ENCODE data around the gene NELL1. TPM values are rescaled to one million over a fixed set of nuclear protein-coding genes. Genes with fewer than 3 reads are reported as not detected.

Gene NELL1
- total RNA-seq, 1 experiment from 2014 or later: not detected

- Mint-ChIP-seq H3K27ac (ENCODE audit: unreplicated experiment) (no peak overlapping the region), H3K4me3 (ENCODE audit: unreplicated experiment) (no peak overlapping the region), H3K27me3 (ENCODE audit: insufficient read depth, unreplicated experiment) (peaks cover 7% of the 10 kb centered on the region), H3K9me3 (ENCODE audit: unreplicated experiment) (no peaks in the 10 kb centered on the region), H3K4me1 (ENCODE audit: low read depth, unreplicated experiment) (no peaks in the 10 kb centered on the region), H3K36me3 (ENCODE audit: insufficient read depth, unreplicated experiment) (no peaks in the 10 kb centered on the region)
- intact Hi-C loops (cut with micrococcal nuclease; ENCODE audit: unreplicated experiment): loop anchor here (1.0 kb wide), 1 partner anchor 225 kb away; no protein-coding TSS in a partner anchor
- Histone ChIP-seq H3K27me3 (replicated peaks; ENCODE audit: control insufficient read depth, insufficient read depth, low read length) (no peaks in the 10 kb centered on the region), H3K4me1 (no peaks in the 10 kb centered on the region), H3K4me3 (ENCODE audit: low read depth, low read length) (no peak overlapping the region), H3K9me3 (no peaks in the 10 kb centered on the region), H3K36me3 (ENCODE audit: control insufficient read depth, insufficient read depth, low read length) (no peaks in the 10 kb centered on the region)
- TF ChIP-seq CTCF (IDR thresholded peaks at IDR 0.05; ENCODE audit: insufficient read depth in 1 of 2, low read depth in 1 of 2, low read length in 1 of 2, severe bottlenecking in 1 of 2, unreplicated experiment in 1 of 2): peak; percentile 61 to 68
- DNase-seq: peak; percentile 55 to 63
- ChIA-PET POLR2A (no interaction called here), CTCF (no interaction called here)
- BruUV-seq (replicated peaks): no TSS peak
Measured at GRCh38 chr11:20873054-20873453, 203.7 kb downstream of the NELL1 start.

GRCh38 chr11:20874358-20874757 is 205.0 kb downstream of the NELL1 start:
- Histone ChIP-seq H3K9me3 (no peaks in the 10 kb centered on the region), H3K4me3 (ENCODE audit: low read depth, low read length) (no peak overlapping the region), H3K36me3 (ENCODE audit: control insufficient read depth, insufficient read depth, low read length) (no peaks in the 10 kb centered on the region), H3K27me3 (replicated peaks; ENCODE audit: control insufficient read depth, insufficient read depth, low read length) (no peaks in the 10 kb centered on the region; the same call in 1 of the 2 replicates), H3K4me1 (no peaks in the 10 kb centered on the region)
- no peak for DNase-seq
- POLR2A ChIA-PET: no interaction called here
- Mint-ChIP-seq H3K36me3 (ENCODE audit: insufficient read depth, unreplicated experiment) (no peaks in the 10 kb centered on the region), H3K4me1 (ENCODE audit: low read depth, unreplicated experiment) (no peaks in the 10 kb centered on the region), H3K27ac (ENCODE audit: unreplicated experiment) (no peak overlapping the region), H3K9me3 (ENCODE audit: unreplicated experiment) (no peaks in the 10 kb centered on the region), H3K4me3 (ENCODE audit: unreplicated experiment) (no peak overlapping the region), H3K27me3 (ENCODE audit: insufficient read depth, unreplicated experiment) (peaks cover 15% of the 10 kb centered on the region)
- intact Hi-C loops (cut with micrococcal nuclease; ENCODE audit: unreplicated experiment): no loop called here
- CTCF ChIA-PET: no interaction called here
- no peak for TF ChIP-seq CTCF (IDR thresholded peaks at IDR 0.05; ENCODE audit: insufficient read depth in 1 of 2, low read depth in 1 of 2, low read length in 1 of 2, severe bottlenecking in 1 of 2, unreplicated experiment in 1 of 2)
- no TSS peak for BruUV-seq (replicated peaks)

DNA sequence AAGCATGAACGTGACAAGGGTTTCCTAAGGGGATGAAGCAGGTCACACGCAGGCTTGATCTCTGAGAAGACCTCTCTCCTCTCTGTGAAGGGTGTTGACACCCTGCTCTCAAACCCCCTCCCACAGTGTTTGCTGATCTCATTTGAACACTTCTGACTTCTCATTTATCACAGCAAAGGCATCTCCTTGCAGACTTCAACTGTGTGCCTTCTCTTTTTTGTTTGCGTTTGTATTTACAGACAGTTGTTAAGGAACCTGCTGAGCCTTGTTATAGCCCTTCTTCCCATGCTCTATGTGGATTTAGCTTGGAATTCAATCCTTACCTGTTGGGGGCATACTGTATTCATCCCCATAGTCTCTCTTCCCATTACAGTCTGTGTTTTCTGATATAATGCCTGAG is 206.5 kb downstream of the NELL1 start:
- Mint-ChIP-seq H3K4me3 (ENCODE audit: unreplicated experiment) (no peak overlapping the region), H3K36me3 (ENCODE audit: insufficient read depth, unreplicated experiment) (no peaks in the 10 kb centered on the region), H3K27me3 (ENCODE audit: insufficient read depth, unreplicated experiment) (peaks cover 15% of the 10 kb centered on the region), H3K9me3 (ENCODE audit: unreplicated experiment) (no peaks in the 10 kb centered on the region), H3K27ac (ENCODE audit: unreplicated experiment) (no peak overlapping the region), H3K4me1 (ENCODE audit: low read depth, unreplicated experiment) (no peaks in the 10 kb centered on the region)
- Histone ChIP-seq H3K4me3 (ENCODE audit: low read depth, low read length) (no peak overlapping the region), H3K27me3 (replicated peaks; ENCODE audit: control insufficient read depth, insufficient read depth, low read length) (no peaks in the 10 kb centered on the region; the same call in 1 of the 2 replicates), H3K4me1 (no peaks in the 10 kb centered on the region), H3K36me3 (ENCODE audit: control insufficient read depth, insufficient read depth, low read length) (no peaks in the 10 kb centered on the region), H3K9me3 (no peaks in the 10 kb centered on the region)
- intact Hi-C loops (cut with micrococcal nuclease; ENCODE audit: unreplicated experiment): no loop called here
- TF ChIP-seq CTCF (IDR thresholded peaks at IDR 0.05; ENCODE audit: insufficient read depth in 1 of 2, low read depth in 1 of 2, low read length in 1 of 2, severe bottlenecking in 1 of 2, unreplicated experiment in 1 of 2): no peak
- DNase-seq: no peak
- ChIA-PET CTCF (no interaction called here), POLR2A (no interaction called here)
- no TSS peak for BruUV-seq (replicated peaks)

Data from Caco-2 (cell line).